Central memory CD8-positive, alpha-beta T cell (primary cell): ENCODE results near the gene ABCD2.
"Not testable (repeated sequence)": the region's sequence is repeated elsewhere in the genome, so short reads cannot be mapped to it uniquely, and the experiment has no call there.

Experiments
- ATAC-seq: fragments of 150-1000 bp; cut with Tn5 transposase; replicated peaks from 2 replicates; pipeline ENCODE4 v1.10.0; 2022; ENCODE audit warnings: mild to moderate bottlenecking, moderate FRiP score, moderate number of reproducible peaks; ENCODE audit not compliant: poor library complexity, severe bottlenecking; ENCODE audit errors: extremely low read depth
- DNase-seq, 2 donors: peaks; one replicate each; pipeline ENCODE4 v3.0.0; 2021; ENCODE audit warnings: low spot score in 2 of 2
- H3K27ac Mint-ChIP-seq: one replicate; pipeline ENCODE4 v1.8.0; 2022; ENCODE audit warnings: low read depth, mild to moderate bottlenecking, moderate library complexity, mixed read lengths
- H3K27me3 Mint-ChIP-seq: one replicate; pipeline ENCODE4 v1.8.0; 2022; ENCODE audit warnings: mixed read lengths
- H3K36me3 Mint-ChIP-seq: one replicate; pipeline ENCODE4 v1.8.0; 2022; ENCODE audit warnings: mild to moderate bottlenecking, moderate library complexity, mixed read lengths; ENCODE audit not compliant: insufficient read depth
- H3K4me1 Mint-ChIP-seq: one replicate; pipeline ENCODE4 v1.8.0; 2022; ENCODE audit warnings: mixed read lengths
- H3K4me3 Mint-ChIP-seq: one replicate; pipeline ENCODE4 v1.8.0; 2022; ENCODE audit warnings: mild to moderate bottlenecking, moderate library complexity, mixed read lengths
- H3K9me3 Mint-ChIP-seq: one replicate; pipeline ENCODE4 v1.8.0; 2022; ENCODE audit warnings: mixed read lengths

Gene ABCD2

GRCh38 chr12:39606712-39607423 lies 12.7 kb downstream of the ABCD2 start:
- peak overlapping the region; percentile 34 for H3K27ac Mint-ChIP-seq
- H3K9me3 Mint-ChIP-seq: no peaks in the 10 kb centered on the region
- DNase-seq (no peak), ATAC-seq (no peak)
- no peak overlapping the region for H3K4me3 Mint-ChIP-seq
- H3K27me3 Mint-ChIP-seq: no peaks in the 10 kb centered on the region
- peaks cover 43% of the 10 kb centered on the region for H3K4me1 Mint-ChIP-seq
- H3K36me3 Mint-ChIP-seq: peaks cover 28% of the 10 kb centered on the region

- peaks cover 34% of the 10 kb centered on the region for H3K4me1 Mint-ChIP-seq
- H3K27ac Mint-ChIP-seq: peak overlapping the region; percentile 13
- H3K9me3 Mint-ChIP-seq: no peaks in the 10 kb centered on the region
- H3K4me3 Mint-ChIP-seq: no peak overlapping the region
- DNase-seq (no peak), ATAC-seq (no peak)
- H3K36me3 Mint-ChIP-seq: peaks cover 28% of the 10 kb centered on the region
- no peaks in the 10 kb centered on the region for H3K27me3 Mint-ChIP-seq
These were observed 13.6 kb downstream of the ABCD2 start for GRCh38 chr12:39605996-39606395.

DNA sequence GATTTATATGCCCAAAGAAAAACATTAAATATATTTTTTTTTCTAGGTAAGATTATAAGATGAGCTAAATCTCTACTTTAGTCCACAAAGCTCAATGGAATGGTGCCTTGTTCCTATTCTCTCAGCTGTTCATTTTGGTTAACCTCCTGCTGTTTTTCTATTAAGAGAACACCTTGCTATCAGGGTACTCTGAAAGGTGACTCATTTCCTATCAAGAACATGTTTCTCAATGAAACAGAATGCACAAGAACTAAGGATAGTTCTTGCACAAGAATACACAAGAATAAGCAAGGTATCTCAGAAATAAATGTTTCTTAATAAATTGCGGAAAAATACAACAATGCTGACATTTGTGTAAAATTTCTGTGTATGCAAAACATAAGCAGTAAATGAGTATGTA lies 14.1 kb downstream of the ABCD2 start:
- ATAC-seq: no peak
- H3K36me3 Mint-ChIP-seq: peaks cover 28% of the 10 kb centered on the region
- H3K27ac Mint-ChIP-seq: peak overlapping the region; percentile 13
- H3K9me3 Mint-ChIP-seq: no peaks in the 10 kb centered on the region
- no peak overlapping the region for H3K4me3 Mint-ChIP-seq
- no peaks in the 10 kb centered on the region for H3K27me3 Mint-ChIP-seq
- H3K4me1 Mint-ChIP-seq: peaks cover 34% of the 10 kb centered on the region
- DNase-seq: no peak

DNA sequence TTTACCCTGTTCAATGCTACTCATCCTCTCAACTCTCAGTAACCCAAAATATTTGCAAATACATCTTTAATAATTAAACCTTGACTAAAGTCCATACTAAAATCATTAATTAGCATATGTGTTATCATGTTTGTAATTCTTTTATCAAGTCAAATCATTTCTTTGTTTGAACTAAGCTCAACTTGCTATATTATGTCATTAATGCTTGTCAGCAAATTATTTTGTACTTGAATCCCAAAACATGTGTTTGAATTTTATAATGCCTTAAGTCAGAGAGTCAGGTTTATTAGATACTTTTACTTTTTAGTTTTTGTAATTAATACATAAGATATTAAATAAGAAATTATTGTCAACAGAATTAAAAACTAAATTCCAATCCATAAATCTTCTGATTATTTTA lies 16.5 kb downstream of the ABCD2 start:
- peaks cover 38% of the 10 kb centered on the region for H3K36me3 Mint-ChIP-seq
- ATAC-seq: no peak

GRCh38 chr12:39601951-39602350 lies 17.7 kb downstream of the ABCD2 start:
- H3K27ac Mint-ChIP-seq, DNase-seq, H3K27me3 Mint-ChIP-seq, H3K4me3 Mint-ChIP-seq, H3K9me3 Mint-ChIP-seq, ATAC-seq: not testable (repeated sequence)
- H3K4me1 Mint-ChIP-seq: peaks cover 13% of the 10 kb centered on the region
- peaks cover 34% of the 10 kb centered on the region for H3K36me3 Mint-ChIP-seq

More for the DNA sequence above, 16.5 kb downstream of the ABCD2 start:
- Mint-ChIP-seq H3K27ac (no peak overlapping the region), H3K27me3 (no peaks in the 10 kb centered on the region), H3K4me3 (no peak overlapping the region), H3K4me1 (peaks cover 20% of the 10 kb centered on the region), H3K9me3 (no peaks in the 10 kb centered on the region)
- no peak for DNase-seq

DNA sequence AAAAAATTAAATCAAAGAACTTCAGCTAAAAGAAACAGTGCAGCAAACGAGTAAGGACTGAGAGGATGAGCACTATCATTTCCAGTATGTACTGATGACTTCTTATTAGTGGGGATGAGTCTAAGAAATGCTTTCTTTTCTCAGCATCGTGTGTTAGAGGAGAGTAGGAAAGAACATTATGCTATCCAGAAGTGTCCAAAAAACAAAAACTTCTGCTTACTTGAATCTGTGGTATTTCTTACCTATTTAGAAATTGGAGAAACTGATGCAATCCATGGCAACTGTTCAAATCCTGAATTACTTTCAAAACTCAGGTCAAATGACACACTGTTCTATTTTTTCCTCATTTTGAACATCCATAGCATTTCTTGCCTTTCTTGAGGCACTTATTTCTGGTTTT lies 23.7 kb downstream of the ABCD2 start:
- Mint-ChIP-seq H3K27me3 (no peaks in the 10 kb centered on the region), H3K36me3 (peaks cover 17% of the 10 kb centered on the region), H3K4me3 (no peak overlapping the region), H3K9me3 (no peaks in the 10 kb centered on the region), H3K4me1 (no peaks in the 10 kb centered on the region), H3K27ac (no peak overlapping the region)
- DNase-seq: no peak
- ATAC-seq: no peak

DNA sequence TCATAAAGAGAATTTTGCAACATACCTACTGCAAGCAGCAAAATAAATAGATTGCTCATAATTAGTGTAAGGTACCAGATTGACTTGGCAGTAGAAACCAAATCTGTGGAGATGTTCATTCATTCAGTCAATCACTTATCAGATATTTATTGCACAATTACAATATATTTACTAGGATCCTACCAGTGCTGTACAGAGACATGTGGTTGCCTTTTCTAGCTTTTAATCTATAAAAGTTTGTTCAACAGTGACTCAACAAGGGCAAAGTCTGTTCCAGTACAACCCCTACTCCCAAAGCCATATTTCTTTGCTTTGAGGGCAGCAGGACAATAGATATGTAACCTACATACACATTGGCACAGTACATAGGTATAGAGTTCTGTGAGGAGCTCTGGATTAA lies 27.3 kb downstream of the ABCD2 start:
- no peak for DNase-seq
- Mint-ChIP-seq H3K27ac (peak overlapping the region; percentile 25), H3K27me3 (no peaks in the 10 kb centered on the region), H3K4me3 (no peak overlapping the region), H3K36me3 (peaks cover 7% of the 10 kb centered on the region), H3K4me1 (no peaks in the 10 kb centered on the region), H3K9me3 (no peaks in the 10 kb centered on the region)
- no peak for ATAC-seq

- H3K9me3 Mint-ChIP-seq: no peaks in the 10 kb centered on the region
- ATAC-seq (no peak), DNase-seq (no peak)
- no peaks in the 10 kb centered on the region for H3K4me1 Mint-ChIP-seq
- peaks cover 27% of the 10 kb centered on the region for H3K36me3 Mint-ChIP-seq
- H3K27ac Mint-ChIP-seq: no peak overlapping the region
- no peaks in the 10 kb centered on the region for H3K27me3 Mint-ChIP-seq
- no peak overlapping the region for H3K4me3 Mint-ChIP-seq
These were observed 31.3 kb downstream of the ABCD2 start for GRCh38 chr12:39588348-39588747.

- H3K9me3 Mint-ChIP-seq: no peaks in the 10 kb centered on the region
- H3K27ac Mint-ChIP-seq: no peak overlapping the region
- H3K4me3 Mint-ChIP-seq: no peak overlapping the region
- ATAC-seq (peak; percentile 49), DNase-seq (no peak)
- H3K27me3 Mint-ChIP-seq: no peaks in the 10 kb centered on the region
- no peaks in the 10 kb centered on the region for H3K4me1 Mint-ChIP-seq
- H3K36me3 Mint-ChIP-seq: peaks cover 29% of the 10 kb centered on the region
These were observed 32.4 kb downstream of the ABCD2 start for GRCh38 chr12:39587225-39587624.

DNA sequence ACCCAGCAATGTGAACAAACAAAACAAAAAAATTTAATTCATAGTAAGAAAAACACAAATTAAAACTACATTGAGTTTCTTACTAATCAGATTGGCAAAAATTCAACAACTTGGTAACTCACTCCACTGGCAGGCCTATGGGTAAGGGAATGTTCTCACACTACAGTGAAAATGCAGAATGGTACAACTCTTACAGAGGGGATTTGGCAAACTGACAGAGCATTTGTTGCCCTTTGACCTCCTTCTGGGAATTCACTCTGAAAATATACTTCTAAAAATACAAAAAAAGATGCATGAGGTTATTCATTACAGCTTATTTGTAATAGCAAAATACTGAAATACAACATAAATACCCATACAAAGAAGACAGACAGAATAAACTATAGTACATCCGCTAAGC lies 32.8 kb downstream of the ABCD2 start:
- no peak for DNase-seq
- Mint-ChIP-seq H3K27ac (no peak overlapping the region), H3K9me3 (no peaks in the 10 kb centered on the region), H3K27me3 (no peaks in the 10 kb centered on the region), H3K4me3 (no peak overlapping the region), H3K4me1 (no peaks in the 10 kb centered on the region), H3K36me3 (peaks cover 29% of the 10 kb centered on the region)
- ATAC-seq: no peak

DNA sequence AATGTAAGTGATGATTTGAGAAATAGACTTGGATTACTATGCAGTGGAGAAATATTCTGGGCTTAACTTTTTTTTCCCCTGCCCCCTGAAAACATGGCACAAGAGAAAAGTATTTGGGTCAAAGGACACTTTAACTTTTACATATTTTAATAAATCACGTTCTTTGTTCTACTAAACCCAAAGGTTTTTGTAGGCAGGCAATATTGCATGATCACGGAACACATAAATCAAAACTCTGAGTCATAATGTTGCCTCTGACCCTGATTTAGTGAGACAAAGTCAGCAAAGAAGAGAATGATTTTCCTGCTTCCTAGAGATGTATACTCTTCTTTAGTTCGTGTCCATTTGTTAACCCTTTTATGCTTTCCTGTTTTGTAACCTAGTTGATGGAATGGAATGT lies 38.0 kb downstream of the ABCD2 start:
- Mint-ChIP-seq H3K36me3 (peaks cover 38% of the 10 kb centered on the region), H3K4me3 (no peak overlapping the region), H3K27me3 (no peaks in the 10 kb centered on the region), H3K27ac (no peak overlapping the region), H3K9me3 (no peaks in the 10 kb centered on the region), H3K4me1 (no peaks in the 10 kb centered on the region)
- ATAC-seq: no peak
- no peak for DNase-seq

DNA sequence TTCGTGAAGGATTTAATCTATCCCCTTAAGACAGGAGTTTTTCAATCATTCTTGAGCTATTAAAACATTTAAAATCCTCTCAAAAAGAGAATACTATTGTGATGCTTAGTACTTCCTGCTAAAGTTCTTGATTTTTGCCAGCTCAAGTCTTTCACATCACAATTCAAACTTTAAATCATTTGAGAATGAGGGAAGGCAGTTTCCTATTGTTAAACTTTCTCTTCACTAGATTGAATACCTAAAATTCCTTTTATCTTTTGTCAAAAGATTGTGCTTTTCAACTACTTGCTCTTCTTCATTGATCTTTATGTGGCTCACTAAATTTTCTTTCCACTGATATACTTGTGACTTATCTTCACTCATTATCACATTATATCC lies 44.1 kb downstream of the ABCD2 start:
- no peaks in the 10 kb centered on the region for H3K4me1 Mint-ChIP-seq
- H3K27me3 Mint-ChIP-seq: no peaks in the 10 kb centered on the region
- DNase-seq (no peak), ATAC-seq (no peak)
- H3K9me3 Mint-ChIP-seq: no peaks in the 10 kb centered on the region
- H3K4me3 Mint-ChIP-seq: no peak overlapping the region
- H3K36me3 Mint-ChIP-seq: peaks cover 30% of the 10 kb centered on the region
- H3K27ac Mint-ChIP-seq: no peak overlapping the region

DNA sequence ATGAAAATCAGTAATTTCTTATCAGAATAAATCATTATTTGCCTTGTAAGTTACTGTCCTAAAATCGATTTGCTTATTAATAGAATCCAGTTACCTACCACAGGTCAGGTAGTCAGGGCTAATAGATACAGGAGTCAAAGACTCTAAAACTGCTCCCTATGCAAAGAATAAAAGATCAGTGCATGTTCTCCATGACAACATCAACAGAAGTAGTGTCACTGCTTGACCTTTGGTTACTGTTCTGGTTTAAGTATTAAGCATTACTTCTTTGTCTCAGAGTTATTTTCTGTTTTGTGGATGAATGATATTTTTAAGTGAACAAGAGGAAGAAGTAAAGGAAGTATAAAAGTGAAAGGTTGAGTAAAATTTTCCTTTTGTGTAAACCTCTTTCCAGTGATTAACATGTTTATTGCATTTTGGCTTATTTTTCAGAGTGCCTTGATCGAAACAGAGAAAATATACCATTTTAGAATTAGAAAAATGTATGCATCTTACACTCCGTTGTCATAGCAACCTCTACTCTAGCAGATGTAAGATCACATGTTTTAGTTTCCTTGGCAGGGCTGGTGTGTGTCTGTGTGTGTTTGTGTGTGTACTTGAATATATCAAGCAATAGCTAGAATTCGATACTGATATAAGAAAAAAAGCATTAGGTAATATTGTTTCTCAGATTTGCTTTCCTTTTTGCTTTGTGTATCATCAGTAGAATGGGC lies 44.7 kb downstream of the ABCD2 start:
- Mint-ChIP-seq H3K27ac (no peak overlapping the region), H3K36me3 (peaks cover 36% of the 10 kb centered on the region), H3K9me3 (no peaks in the 10 kb centered on the region)

More for the DNA sequence above, 44.7 kb downstream of the ABCD2 start:
- no peak for ATAC-seq
- DNase-seq: no peak
- H3K4me3 Mint-ChIP-seq: no peak overlapping the region
- no peaks in the 10 kb centered on the region for H3K27me3 Mint-ChIP-seq
- H3K4me1 Mint-ChIP-seq: no peaks in the 10 kb centered on the region
